Measurements from ENCODE around the gene RNF151.

DNA sequence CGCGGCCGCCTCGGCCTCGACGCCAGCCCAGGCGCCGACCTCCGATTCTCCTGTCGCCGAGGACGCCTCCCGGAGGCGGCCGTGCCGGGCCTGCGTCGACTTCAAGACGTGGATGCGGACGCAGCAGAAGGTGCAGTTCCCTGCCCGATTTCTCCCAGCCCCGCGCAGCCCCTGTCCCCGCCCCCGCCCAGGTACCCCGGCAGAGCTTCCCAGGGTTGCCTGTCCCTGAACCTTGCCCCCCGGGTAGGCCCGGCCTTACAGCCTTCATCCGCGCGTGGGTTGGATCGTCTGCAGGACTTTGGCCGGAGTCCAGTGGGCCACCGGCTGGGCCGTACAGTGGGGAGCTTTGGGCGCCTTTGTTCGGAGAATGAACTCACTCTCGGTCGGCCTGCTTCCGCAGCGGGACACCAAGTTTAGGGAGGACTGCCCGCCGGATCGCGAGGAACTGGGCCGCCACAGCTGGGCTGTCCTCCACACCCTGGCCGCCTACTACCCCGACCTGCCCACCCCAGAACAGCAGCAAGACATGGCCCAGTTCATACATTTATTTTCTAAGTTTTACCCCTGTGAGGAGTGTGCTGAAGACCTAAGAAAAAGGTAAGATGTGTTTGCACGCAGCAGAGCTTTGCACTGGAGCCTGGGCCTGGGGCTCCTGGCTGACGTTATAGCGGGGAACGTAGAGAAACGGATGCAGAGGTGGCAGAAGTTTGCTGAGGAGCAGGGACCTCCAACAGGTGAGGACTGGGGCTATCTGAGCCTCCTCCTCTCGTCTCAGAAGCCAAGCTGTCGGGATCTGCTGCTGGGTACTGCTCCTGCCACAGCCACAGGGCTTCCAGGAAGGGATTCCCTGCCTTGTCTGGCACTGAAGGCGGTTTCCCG is 17.9 kb downstream of the RNF151 start:
- TF ChIP-seq, protein P1, sequence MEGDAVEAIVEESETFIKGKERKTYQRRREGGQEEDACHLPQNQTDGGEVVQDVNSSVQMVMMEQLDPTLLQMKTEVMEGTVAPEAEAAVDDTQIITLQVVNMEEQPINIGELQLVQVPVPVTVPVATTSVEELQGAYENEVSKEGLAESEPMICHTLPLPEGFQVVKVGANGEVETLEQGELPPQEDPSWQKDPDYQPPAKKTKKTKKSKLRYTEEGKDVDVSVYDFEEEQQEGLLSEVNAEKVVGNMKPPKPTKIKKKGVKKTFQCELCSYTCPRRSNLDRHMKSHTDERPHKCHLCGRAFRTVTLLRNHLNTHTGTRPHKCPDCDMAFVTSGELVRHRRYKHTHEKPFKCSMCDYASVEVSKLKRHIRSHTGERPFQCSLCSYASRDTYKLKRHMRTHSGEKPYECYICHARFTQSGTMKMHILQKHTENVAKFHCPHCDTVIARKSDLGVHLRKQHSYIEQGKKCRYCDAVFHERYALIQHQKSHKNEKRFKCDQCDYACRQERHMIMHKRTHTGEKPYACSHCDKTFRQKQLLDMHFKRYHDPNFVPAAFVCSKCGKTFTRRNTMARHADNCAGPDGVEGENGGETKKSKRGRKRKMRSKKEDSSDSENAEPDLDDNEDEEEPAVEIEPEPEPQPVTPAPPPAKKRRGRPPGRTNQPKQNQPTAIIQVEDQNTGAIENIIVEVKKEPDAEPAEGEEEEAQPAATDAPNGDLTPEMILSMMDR (IDR thresholded peaks at IDR 0.05 in 8 of 11, conservative IDR thresholded peaks at IDR 0.05 in 3 of 11): no peak
- TF ChIP-seq POLR2A (IDR thresholded peaks at IDR 0.05) (no peak), POLR2AphosphoS5 (IDR thresholded peaks at IDR 0.05) (no peak)

Data from spleen (tissue), 7 donors.